ENCODE measurements around the gene SSR2. TPM values are rescaled to one million over a fixed set of nuclear protein-coding genes. Genes with fewer than 3 reads are reported as not detected.
"Not testable (repeated sequence)": the region's sequence is repeated elsewhere in the genome, so short reads cannot be mapped to it uniquely, and the experiment has no call there.

The SSR2 gene
- total RNA-seq, 6 experiments from 2014 or later = 341 to 419 (median 374) TPM

- H3K36me3 Mint-ChIP-seq (ENCODE audit: low read depth) = no peaks in the 10 kb centered on the region
- no peaks in the 10 kb centered on the region for H3K9me3 Mint-ChIP-seq
- TF ChIP-seq, protein P1, sequence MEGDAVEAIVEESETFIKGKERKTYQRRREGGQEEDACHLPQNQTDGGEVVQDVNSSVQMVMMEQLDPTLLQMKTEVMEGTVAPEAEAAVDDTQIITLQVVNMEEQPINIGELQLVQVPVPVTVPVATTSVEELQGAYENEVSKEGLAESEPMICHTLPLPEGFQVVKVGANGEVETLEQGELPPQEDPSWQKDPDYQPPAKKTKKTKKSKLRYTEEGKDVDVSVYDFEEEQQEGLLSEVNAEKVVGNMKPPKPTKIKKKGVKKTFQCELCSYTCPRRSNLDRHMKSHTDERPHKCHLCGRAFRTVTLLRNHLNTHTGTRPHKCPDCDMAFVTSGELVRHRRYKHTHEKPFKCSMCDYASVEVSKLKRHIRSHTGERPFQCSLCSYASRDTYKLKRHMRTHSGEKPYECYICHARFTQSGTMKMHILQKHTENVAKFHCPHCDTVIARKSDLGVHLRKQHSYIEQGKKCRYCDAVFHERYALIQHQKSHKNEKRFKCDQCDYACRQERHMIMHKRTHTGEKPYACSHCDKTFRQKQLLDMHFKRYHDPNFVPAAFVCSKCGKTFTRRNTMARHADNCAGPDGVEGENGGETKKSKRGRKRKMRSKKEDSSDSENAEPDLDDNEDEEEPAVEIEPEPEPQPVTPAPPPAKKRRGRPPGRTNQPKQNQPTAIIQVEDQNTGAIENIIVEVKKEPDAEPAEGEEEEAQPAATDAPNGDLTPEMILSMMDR (IDR thresholded peaks at IDR 0.05) = no peak
- H3K27me3 Mint-ChIP-seq (ENCODE audit: insufficient read depth) = peaks cover 3% of the 10 kb centered on the region
- no peak overlapping the region for H3K27ac Mint-ChIP-seq
- peaks cover 24% of the 10 kb centered on the region for H3K4me1 Mint-ChIP-seq (ENCODE audit: low read depth)
- no peak for DNase-seq
- H3K4me3 Mint-ChIP-seq = no peak overlapping the region
These were observed 30.6 kb downstream of the SSR2 start for GRCh38 chr1:155990005-155990739.

DNA sequence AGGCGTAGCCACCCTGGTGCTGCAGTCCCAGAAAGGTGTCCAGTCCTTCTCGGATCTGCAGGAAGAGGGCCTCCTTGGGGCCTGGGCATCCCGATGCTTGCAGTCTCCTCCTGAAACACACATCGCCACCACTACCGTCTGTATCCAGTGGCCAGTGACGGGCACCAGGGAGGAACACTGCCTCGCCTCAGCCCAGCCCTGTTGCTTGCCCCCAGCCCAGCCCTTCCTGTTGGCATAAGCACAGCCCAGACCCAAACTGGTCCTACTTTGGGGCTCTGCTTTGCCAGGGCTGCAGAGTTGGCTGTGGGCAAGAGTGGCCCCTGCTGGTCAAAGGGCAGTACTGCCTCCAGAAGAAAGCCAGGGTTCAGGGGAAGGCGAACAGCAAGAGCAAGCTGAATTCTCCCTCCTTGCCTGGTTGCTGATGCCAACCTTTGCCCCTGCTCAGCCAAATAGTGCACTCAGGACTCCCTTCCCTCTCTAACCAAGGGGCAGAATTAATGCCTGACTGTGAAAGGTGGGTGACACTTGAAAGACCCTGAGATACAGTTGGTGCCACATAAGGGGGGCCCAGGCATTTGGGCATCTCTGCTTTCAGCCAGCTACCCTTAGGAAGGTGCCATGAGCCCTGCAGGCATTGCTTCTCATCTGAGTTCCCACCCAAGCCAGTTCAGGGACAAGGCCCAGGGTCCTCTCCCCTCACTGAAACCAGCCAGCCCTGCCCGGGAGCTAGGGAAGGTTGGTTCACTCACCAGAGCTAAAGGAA lies 31.3 kb downstream of the SSR2 start:
- TF ChIP-seq, protein P1 (IDR thresholded peaks at IDR 0.05) = peak; percentile 99
- Mint-ChIP-seq H3K36me3 (ENCODE audit: low read depth) (no peaks in the 10 kb centered on the region), H3K9me3 (no peaks in the 10 kb centered on the region), H3K27me3 (ENCODE audit: insufficient read depth) (peaks cover 3% of the 10 kb centered on the region), H3K27ac (peak overlapping the region; percentile 74), H3K4me1 (ENCODE audit: low read depth) (peaks cover 27% of the 10 kb centered on the region), H3K4me3 (peak overlapping the region; percentile 69)
- peak; percentile 65 for DNase-seq

- not testable (repeated sequence) for H3K27ac Mint-ChIP-seq; DNase-seq; H3K9me3 Mint-ChIP-seq; H3K4me3 Mint-ChIP-seq; H3K27me3 Mint-ChIP-seq (ENCODE audit: insufficient read depth); H3K36me3 Mint-ChIP-seq (ENCODE audit: low read depth)
- H3K4me1 Mint-ChIP-seq (ENCODE audit: low read depth) = peaks cover 59% of the 10 kb centered on the region
These were observed 35.7 kb downstream of the SSR2 start for GRCh38 chr1:155984903-155985645.

DNA sequence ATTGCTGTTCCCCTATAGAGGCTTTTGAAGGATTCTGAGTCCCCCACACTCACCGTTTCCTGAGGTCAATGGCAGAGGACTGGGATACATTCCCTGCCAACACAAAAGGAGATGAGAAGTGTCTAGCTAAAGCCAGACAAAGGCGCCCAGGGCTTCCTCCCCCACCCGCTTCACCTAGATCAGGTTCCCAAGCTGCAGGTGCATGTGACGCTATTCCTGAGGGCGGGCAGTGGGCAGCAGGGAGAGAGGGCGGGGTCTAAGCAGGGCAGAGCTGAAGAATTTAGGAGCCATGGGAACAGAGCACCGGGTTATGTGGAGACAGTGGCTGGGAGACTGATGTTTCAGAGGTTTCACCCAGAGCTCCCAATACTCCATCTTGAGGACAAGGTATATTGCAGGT lies 36.4 kb downstream of the SSR2 start:
- Mint-ChIP-seq H3K9me3 (no peaks in the 10 kb centered on the region), H3K4me3 (no peak overlapping the region), H3K36me3 (ENCODE audit: low read depth) (peaks cover 4% of the 10 kb centered on the region; the same call in 1 of the 2 replicates), H3K4me1 (ENCODE audit: low read depth) (peaks cover 62% of the 10 kb centered on the region), H3K27me3 (ENCODE audit: insufficient read depth) (peaks cover 3% of the 10 kb centered on the region), H3K27ac (peak overlapping the region; percentile 95)
- DNase-seq = no peak
- TF ChIP-seq, protein P1 (IDR thresholded peaks at IDR 0.05) = no peak

DNA sequence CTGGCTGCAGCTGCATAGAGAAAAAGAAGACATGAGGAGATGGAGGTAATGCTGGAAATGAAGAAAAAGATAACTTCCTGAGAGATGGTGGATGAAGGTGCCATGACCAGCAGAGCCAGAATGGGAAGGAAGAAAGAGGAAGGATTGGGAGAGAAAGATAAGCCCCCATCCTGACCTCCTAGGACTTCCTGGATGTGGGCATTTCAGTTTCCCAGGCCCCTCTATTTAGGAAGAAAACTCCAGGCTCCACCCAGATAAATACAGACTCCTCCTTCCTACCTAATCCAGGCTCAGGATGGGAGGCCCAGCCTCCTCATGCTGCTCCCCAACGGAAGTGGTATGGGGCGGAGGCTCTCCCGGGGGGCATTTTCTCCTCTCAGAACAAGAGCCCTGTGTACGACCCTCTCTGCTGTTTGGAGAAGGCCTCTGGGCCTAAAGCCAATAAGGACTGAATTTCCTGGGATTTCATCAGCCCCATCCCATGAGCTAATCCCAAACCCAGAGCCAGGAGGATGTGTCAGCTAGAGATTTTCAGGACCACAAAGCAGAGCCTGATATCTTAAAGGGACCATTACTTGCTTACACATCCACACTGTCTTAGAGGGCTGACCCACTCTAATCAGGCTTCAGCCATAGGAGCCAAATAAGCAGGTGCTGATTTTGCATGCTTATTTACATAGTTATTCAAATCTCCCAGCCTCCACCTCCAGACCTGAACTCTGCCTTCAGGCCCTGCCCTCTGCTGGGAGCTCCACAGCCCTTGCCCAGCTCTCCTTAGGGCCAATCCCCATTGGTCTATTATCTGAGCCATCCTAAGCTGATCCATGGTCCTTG lies 37.3 kb downstream of the SSR2 start:
- Mint-ChIP-seq H3K36me3 (ENCODE audit: low read depth) (peaks cover 4% of the 10 kb centered on the region; the same call in 1 of the 2 replicates), H3K4me3 (peak overlapping the region; percentile 90), H3K27ac (peak overlapping the region; percentile 95), H3K4me1 (ENCODE audit: low read depth) (peaks cover 55% of the 10 kb centered on the region), H3K27me3 (ENCODE audit: insufficient read depth) (no peaks in the 10 kb centered on the region; the same call in none of the 2 replicates), H3K9me3 (no peaks in the 10 kb centered on the region)
- peak; percentile 88 for DNase-seq
- TF ChIP-seq, protein P1 (IDR thresholded peaks at IDR 0.05) = peak; percentile 26; the same call in 1 of the 2 replicates

Data from HFFc6 (cell line).